Ishikawa (cell line): ENCODE results near the gene CNNM4.

Source experiments
- CREB1 ChIP-seq: IDR thresholded peaks from 2 replicates; pipeline ENCODE4 v1.6.1; 2012; ENCODE audit warnings: low read depth
- EGR1 ChIP-seq: IDR thresholded peaks from 2 replicates; pipeline ENCODE4 v1.6.1; 2012
- EP300 ChIP-seq: IDR thresholded peaks from 2 replicates; pipeline ENCODE4 v1.6.1; 2012; ENCODE audit warnings: borderline replicate concordance
- FOXM1 ChIP-seq: IDR thresholded peaks from 2 replicates; pipeline ENCODE4 v1.6.1; 2012; ENCODE audit warnings: low read depth, borderline replicate concordance
- NFIC ChIP-seq: IDR thresholded peaks from 2 replicates; pipeline ENCODE4 v1.6.1; 2012
- RAD21 ChIP-seq: IDR thresholded peaks from 2 replicates; pipeline ENCODE4 v1.6.1; 2012; ENCODE audit warnings: low read depth
- TAF1 ChIP-seq: IDR thresholded peaks from 2 replicates; pipeline ENCODE4 v1.6.1; 2012; ENCODE audit warnings: low read depth, mild to moderate bottlenecking
- TCF12 ChIP-seq: IDR thresholded peaks from 2 replicates; pipeline ENCODE4 v1.6.1; 2012; ENCODE audit warnings: low read depth
- YY1 ChIP-seq: IDR thresholded peaks from 2 replicates; pipeline ENCODE4 v1.6.1; 2012; ENCODE audit warnings: low read depth
- ZBTB7A ChIP-seq: IDR thresholded peaks from 2 replicates; pipeline ENCODE4 v1.6.1; 2012; ENCODE audit warnings: low read depth
- TF ChIP-seq, protein P1 (sequence below): IDR thresholded peaks from 2 replicates; pipeline ENCODE4 v1.6.1; 2012
- TF ChIP-seq, protein P2 (sequence below): IDR thresholded peaks from 2 replicates; pipeline ENCODE4 v1.6.1; 2012; ENCODE audit warnings: low read depth, mild to moderate bottlenecking
- TF ChIP-seq, protein P3 (sequence below): IDR thresholded peaks from 2 replicates; pipeline ENCODE4 v1.6.1; 2012

DNA sequence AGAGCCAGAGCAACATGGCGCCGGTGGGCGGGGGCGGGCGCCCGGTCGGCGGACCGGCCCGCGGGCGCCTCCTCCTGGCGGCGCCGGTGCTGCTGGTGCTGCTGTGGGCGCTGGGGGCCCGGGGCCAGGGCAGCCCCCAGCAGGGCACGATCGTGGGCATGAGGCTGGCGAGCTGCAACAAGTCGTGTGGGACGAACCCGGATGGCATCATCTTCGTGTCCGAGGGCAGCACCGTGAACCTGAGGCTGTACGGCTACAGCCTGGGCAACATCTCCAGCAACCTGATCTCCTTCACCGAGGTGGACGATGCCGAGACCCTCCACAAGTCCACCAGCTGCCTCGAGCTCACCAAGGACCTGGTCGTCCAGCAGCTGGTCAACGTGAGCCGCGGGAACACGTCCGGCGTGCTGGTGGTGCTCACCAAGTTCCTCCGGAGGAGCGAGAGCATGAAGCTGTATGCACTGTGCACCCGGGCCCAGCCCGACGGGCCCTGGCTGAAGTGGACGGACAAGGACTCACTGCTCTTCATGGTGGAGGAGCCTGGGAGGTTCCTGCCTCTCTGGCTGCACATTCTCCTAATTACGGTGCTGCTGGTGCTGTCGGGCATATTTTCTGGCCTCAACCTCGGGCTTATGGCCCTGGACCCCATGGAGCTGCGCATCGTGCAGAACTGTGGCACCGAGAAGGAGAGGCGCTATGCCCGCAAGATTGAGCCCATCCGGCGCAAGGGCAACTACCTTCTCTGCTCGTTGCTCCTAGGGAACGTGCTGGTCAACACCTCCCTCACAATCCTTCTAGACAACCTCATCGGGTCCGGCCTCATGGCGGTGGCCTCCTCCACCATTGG, 507 bp downstream of the CNNM4 start:
- TF ChIP-seq, protein P1, sequence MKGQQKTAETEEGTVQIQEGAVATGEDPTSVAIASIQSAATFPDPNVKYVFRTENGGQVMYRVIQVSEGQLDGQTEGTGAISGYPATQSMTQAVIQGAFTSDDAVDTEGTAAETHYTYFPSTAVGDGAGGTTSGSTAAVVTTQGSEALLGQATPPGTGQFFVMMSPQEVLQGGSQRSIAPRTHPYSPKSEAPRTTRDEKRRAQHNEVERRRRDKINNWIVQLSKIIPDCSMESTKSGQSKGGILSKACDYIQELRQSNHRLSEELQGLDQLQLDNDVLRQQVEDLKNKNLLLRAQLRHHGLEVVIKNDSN: no peak
- TF ChIP-seq TCF12: no peak
- no peak for TF ChIP-seq FOXM1
- TF ChIP-seq EP300: no peak
- TF ChIP-seq RAD21: peak; percentile 24; the same call in 1 of the 2 replicates
- no peak for TF ChIP-seq NFIC
- TF ChIP-seq, protein P2, sequence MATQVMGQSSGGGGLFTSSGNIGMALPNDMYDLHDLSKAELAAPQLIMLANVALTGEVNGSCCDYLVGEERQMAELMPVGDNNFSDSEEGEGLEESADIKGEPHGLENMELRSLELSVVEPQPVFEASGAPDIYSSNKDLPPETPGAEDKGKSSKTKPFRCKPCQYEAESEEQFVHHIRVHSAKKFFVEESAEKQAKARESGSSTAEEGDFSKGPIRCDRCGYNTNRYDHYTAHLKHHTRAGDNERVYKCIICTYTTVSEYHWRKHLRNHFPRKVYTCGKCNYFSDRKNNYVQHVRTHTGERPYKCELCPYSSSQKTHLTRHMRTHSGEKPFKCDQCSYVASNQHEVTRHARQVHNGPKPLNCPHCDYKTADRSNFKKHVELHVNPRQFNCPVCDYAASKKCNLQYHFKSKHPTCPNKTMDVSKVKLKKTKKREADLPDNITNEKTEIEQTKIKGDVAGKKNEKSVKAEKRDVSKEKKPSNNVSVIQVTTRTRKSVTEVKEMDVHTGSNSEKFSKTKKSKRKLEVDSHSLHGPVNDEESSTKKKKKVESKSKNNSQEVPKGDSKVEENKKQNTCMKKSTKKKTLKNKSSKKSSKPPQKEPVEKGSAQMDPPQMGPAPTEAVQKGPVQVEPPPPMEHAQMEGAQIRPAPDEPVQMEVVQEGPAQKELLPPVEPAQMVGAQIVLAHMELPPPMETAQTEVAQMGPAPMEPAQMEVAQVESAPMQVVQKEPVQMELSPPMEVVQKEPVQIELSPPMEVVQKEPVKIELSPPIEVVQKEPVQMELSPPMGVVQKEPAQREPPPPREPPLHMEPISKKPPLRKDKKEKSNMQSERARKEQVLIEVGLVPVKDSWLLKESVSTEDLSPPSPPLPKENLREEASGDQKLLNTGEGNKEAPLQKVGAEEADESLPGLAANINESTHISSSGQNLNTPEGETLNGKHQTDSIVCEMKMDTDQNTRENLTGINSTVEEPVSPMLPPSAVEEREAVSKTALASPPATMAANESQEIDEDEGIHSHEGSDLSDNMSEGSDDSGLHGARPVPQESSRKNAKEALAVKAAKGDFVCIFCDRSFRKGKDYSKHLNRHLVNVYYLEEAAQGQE: no peak
- TF ChIP-seq, protein P3, sequence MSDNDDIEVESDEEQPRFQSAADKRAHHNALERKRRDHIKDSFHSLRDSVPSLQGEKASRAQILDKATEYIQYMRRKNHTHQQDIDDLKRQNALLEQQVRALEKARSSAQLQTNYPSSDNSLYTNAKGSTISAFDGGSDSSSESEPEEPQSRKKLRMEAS: no peak
- TF ChIP-seq ZBTB7A: peak; percentile 90; the same call in 1 of the 2 replicates
- no peak for TF ChIP-seq CREB1
- no peak for TF ChIP-seq EGR1
- TF ChIP-seq TAF1: no peak
- peak; percentile 70 for TF ChIP-seq YY1
